Esophagus muscularis mucosa (tissue), 4 donors: ENCODE data around the gene PDE4D.

Experiments
- EP300 ChIP-seq: sonication (generic); formaldehyde crosslinking; IDR thresholded peaks from one replicate; pipeline ENCODE4 v1.6.1; 2017; ENCODE audit warnings: antibody characterized with exemption
- POLR2A ChIP-seq: fragments of 450-650 bp; IDR thresholded peaks from one replicate; pipeline ENCODE4 v1.6.1; 2017; ENCODE audit warnings: antibody characterized with exemption, moderate library complexity, mild to moderate bottlenecking, low read depth
- POLR2AphosphoS5 ChIP-seq, 2 donors: sonication (generic); formaldehyde crosslinking; IDR thresholded peaks; one replicate each; pipeline ENCODE4 v1.6.1; 2017; ENCODE audit warnings: antibody characterized with exemption in 2 of 2
- TF ChIP-seq, protein P1 (sequence below), 3 experiments: fragments of 200-600 bp in 2 of 3; fragments of 450-650 bp in 1 of 3; sonication (generic) in 2 of 3; IDR thresholded peaks; one replicate each; pipeline ENCODE4 v1.5.1; 2017 to 2019; ENCODE audit warnings: antibody characterized with exemption in 3 of 3, mild to moderate bottlenecking in 2 of 3, moderate library complexity in 1 of 3

DNA sequence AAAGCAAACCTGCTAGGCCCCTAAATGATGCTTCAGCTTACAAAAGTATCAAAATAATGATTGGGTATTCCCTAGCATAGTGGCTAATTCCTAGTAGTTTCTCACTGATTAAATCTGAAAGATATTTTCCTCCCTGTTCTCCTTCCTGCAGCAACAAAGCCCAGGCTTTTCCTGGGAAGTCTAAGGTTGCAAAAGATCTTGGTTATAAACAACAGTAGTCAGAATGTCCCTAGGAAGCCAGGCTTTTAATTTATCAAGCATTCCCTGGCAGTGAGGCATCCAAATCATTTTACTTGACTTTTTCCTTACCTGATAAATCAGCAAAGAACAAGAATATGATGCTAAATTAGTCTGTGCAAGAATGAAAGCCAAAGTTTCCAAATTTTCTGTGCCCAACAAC lies 272.0 kb downstream of the PDE4D start:
- TF ChIP-seq, protein P1, sequence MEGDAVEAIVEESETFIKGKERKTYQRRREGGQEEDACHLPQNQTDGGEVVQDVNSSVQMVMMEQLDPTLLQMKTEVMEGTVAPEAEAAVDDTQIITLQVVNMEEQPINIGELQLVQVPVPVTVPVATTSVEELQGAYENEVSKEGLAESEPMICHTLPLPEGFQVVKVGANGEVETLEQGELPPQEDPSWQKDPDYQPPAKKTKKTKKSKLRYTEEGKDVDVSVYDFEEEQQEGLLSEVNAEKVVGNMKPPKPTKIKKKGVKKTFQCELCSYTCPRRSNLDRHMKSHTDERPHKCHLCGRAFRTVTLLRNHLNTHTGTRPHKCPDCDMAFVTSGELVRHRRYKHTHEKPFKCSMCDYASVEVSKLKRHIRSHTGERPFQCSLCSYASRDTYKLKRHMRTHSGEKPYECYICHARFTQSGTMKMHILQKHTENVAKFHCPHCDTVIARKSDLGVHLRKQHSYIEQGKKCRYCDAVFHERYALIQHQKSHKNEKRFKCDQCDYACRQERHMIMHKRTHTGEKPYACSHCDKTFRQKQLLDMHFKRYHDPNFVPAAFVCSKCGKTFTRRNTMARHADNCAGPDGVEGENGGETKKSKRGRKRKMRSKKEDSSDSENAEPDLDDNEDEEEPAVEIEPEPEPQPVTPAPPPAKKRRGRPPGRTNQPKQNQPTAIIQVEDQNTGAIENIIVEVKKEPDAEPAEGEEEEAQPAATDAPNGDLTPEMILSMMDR (IDR thresholded peaks at IDR 0.05) = no peak
- no peak for TF ChIP-seq POLR2A
- no peak for TF ChIP-seq EP300
- no peak for TF ChIP-seq POLR2AphosphoS5 (IDR thresholded peaks at IDR 0.05)
